GM23248 (cell line): ENCODE measurements around the gene LMBR1L. TPM values are rescaled to one million over a fixed set of nuclear protein-coding genes. Genes with fewer than 3 reads are reported as not detected.
A peak's percentile ranks its signal among the peaks of the same experiment; 100 is the strongest.

ENCODE experiments used
- DNase-seq: peaks from one replicate; pipeline ENCODE4 v3.0.0-alpha.2; 2015
- H2AFZ ChIP-seq: fragments of 200-600 bp; sonication (generic); 2 replicates; pipeline ENCODE4 v1.6.1; 2016; ENCODE audit warnings: antibody characterized with exemption
- H3F3A ChIP-seq: fragments of 200-600 bp; sonication (generic); 2 replicates; pipeline ENCODE4 v1.6.1; 2016; ENCODE audit warnings: mild to moderate bottlenecking, antibody characterized with exemption, mixed run types; ENCODE audit not compliant: insufficient read depth
- H3K27ac ChIP-seq: fragments of 200-600 bp; sonication (generic); 2 replicates; pipeline ENCODE4 v1.5.1; 2016; ENCODE audit warnings: mild to moderate bottlenecking
- H3K27me3 ChIP-seq: fragments of 200-600 bp; sonication (generic); replicated peaks from 2 replicates; pipeline ENCODE4 v1.6.1; 2016; ENCODE audit warnings: mild to moderate bottlenecking; ENCODE audit not compliant: insufficient read depth
- H3K36me3 ChIP-seq: fragments of 200-600 bp; sonication (generic); 2 replicates; pipeline ENCODE4 v1.6.1; 2016; ENCODE audit warnings: low read depth, mild to moderate bottlenecking
- H3K4me1 ChIP-seq: fragments of 200-600 bp; sonication (generic); 2 replicates; pipeline ENCODE4 v1.6.1; 2016; ENCODE audit warnings: mild to moderate bottlenecking; ENCODE audit not compliant: insufficient read depth
- H3K4me2 ChIP-seq: fragments of 200-600 bp; sonication (generic); one replicate; pipeline ENCODE4 v1.6.1; 2016; ENCODE audit warnings: mild to moderate bottlenecking; ENCODE audit not compliant: unreplicated experiment
- H3K4me3 ChIP-seq: fragments of 200-600 bp; sonication (generic); 2 replicates; pipeline ENCODE4 v1.5.1; 2016; ENCODE audit warnings: mild to moderate bottlenecking
- H3K79me2 ChIP-seq: fragments of 200-600 bp; sonication (generic); 2 replicates; pipeline ENCODE4 v1.6.1; 2016; ENCODE audit warnings: mild to moderate bottlenecking; ENCODE audit not compliant: insufficient read depth
- H3K9ac ChIP-seq: fragments of 200-600 bp; sonication (generic); 2 replicates; pipeline ENCODE4 v1.6.1; 2016; ENCODE audit warnings: mild to moderate bottlenecking
- H3K9me2 ChIP-seq: fragments of 200-600 bp; sonication (generic); 2 replicates; pipeline ENCODE4 v1.6.1; 2016; ENCODE audit warnings: mixed run types, mild to moderate bottlenecking, moderate library complexity; ENCODE audit not compliant: insufficient read depth
- H3K9me3 ChIP-seq: fragments of 200-600 bp; sonication (generic); one replicate; pipeline ENCODE4 v1.6.1; 2017; ENCODE audit warnings: low read depth
- H4K20me1 ChIP-seq: fragments of 200-600 bp; sonication (generic); 2 replicates; pipeline ENCODE4 v1.6.0; 2016; ENCODE audit not compliant: insufficient read depth
- EZH2 ChIP-seq: fragments of 200-600 bp; sonication (generic); IDR thresholded peaks from 2 replicates; pipeline ENCODE4 v1.6.1; 2018; ENCODE audit warnings: antibody characterized with exemption, mild to moderate bottlenecking; ENCODE audit not compliant: insufficient read depth, poor library complexity, severe bottlenecking
- EZH2phosphoT487 ChIP-seq: fragments of 200-600 bp; sonication (generic); IDR thresholded peaks from 2 replicates; pipeline ENCODE4 v1.6.1; 2018; ENCODE audit warnings: antibody characterized with exemption, moderate library complexity, mild to moderate bottlenecking, low read depth; ENCODE audit not compliant: insufficient read depth
- WGBS, 2 experiments: methylation state at CpG; one replicate each; pipeline ENCODE4 v1.1.6; 2015 to 2017; ENCODE audit warnings: low lambda C conversion rate in 2 of 2, low coverage in 1 of 2; ENCODE audit errors: missing lambda C conversion rate in 2 of 2; 5-methylcytosine and 5-hydroxymethylcytosine counted together
- in situ Hi-C: fragments of 300-500 bp; cut with MboI; formaldehyde crosslinking; loops from 2 replicates; pipeline ENCODE4 v1.15.0; 2020
- polyA plus RNA-seq: library from polyadenylated mRNA; unstranded; fragments of >200 nt; fragmentation: Nextera tagmentation; extraction: Ambion mirVana; gene quantifications from 2 replicates; pipeline ENCODE4 v1.2.1, GENCODE V29; 2016
- total RNA-seq: library from RNA; depleted of rRNA; stranded (reverse); fragments of >200 nt; shearing (Covaris generic); gene quantifications from 2 replicates; pipeline ENCODE4 v1.2.3, GENCODE V29; 2014

LMBR1L gene
- total and polyA plus RNA-seq, 2 experiments from 2014 or later, result 31.6 to 62.9 TPM

DNA sequence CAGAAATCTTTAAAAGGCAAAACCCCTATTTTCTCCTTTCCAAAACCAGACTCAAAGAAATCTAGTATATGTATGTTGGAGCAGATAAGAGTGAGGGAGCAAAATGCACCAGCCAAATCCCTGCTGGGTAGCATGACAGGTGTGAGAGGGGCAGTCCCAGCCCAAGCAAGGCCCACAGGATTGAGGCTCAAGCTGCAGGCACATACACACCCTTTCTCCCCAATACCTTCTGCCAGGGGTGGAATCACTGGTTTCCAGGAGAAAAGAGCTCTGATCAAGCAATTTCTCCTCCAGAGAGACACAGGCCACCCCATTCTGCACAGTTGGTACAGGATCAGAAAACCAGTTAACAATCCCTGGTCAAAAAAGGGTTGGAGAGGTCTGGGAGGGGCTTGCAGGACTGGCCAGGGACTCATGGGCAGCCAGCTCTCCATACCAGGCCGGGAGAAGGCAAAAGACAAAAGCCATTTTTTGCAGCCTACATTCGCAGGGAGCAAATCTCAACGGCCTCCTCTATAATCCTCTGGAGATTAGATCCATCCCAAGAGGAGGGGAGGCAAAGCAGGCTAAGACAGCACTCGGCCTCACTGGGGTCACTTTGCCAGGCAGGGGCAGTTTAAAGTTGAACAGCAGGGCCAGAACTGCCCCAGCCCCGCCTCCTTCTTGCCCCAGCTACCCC, 52.1 kb downstream of the LMBR1L start:
- 3% methylated on average over 5 of the region's 5 CpGs for WGBS, 2 experiments
- Histone ChIP-seq H3K27ac (peak overlapping the region; percentile 89), H3K27me3 (no peaks in the 10 kb centered on the region), H3K4me2 (peak overlapping the region; percentile 99), H3K4me1 (peaks cover 28% of the 10 kb centered on the region), H3F3A (peaks cover 20% of the 10 kb centered on the region; the same call in 1 of the 2 replicates), H3K9ac (peak overlapping the region; percentile 95), H3K79me2 (peaks cover 83% of the 10 kb centered on the region), H3K36me3 (no peaks in the 10 kb centered on the region; the same call in 1 of the 2 replicates), H4K20me1 (peaks cover 24% of the 10 kb centered on the region), H3K9me2 (no peaks in the 10 kb centered on the region), H3K9me3 (no peaks in the 10 kb centered on the region), H2AFZ (no peak overlapping the region), H3K4me3 (peak overlapping the region; percentile 98)
- DNase-seq, result peak; percentile 27
- no peak for TF ChIP-seq EZH2
- no peak for TF ChIP-seq EZH2phosphoT487
- in situ Hi-C loops, result no loop called here

DNA sequence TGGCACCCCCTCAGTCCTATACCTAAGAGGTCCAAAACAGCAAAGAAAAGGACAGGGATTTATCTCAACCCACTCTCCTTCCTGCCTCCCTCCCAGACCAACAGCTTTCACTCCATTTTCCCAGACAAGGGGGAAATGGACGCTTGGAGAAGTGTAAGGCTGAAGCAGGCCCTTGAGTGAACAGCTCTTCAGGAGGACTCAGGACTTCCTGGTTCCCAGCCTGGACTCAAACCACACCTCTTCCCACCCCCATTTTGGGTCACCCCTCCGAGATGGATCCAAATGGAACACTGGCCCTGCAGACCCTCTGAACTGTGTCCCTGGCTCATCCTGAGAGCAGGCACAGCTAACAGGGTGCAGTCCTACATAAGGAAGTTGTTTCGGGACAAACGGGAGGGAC, 52.8 kb downstream of the LMBR1L start:
- Histone ChIP-seq H3K27ac (peak overlapping the region; percentile 3; the same call in 1 of the 2 replicates), H3K9ac (peak overlapping the region; percentile 95), H3K9me2 (no peaks in the 10 kb centered on the region), H2AFZ (no peak overlapping the region), H3F3A (peaks cover 20% of the 10 kb centered on the region; the same call in 1 of the 2 replicates), H3K36me3 (no peaks in the 10 kb centered on the region; the same call in 1 of the 2 replicates), H3K4me3 (peak overlapping the region; percentile 98), H3K27me3 (no peaks in the 10 kb centered on the region), H3K79me2 (peaks cover 89% of the 10 kb centered on the region), H3K9me3 (no peaks in the 10 kb centered on the region), H3K4me2 (peak overlapping the region; percentile 99), H4K20me1 (peaks cover 24% of the 10 kb centered on the region), H3K4me1 (peaks cover 28% of the 10 kb centered on the region)
- peak; percentile 24 for DNase-seq
- no peak for TF ChIP-seq EZH2phosphoT487
- no peak for TF ChIP-seq EZH2
- 1 to 2% methylated on average over 4 of the region's 4 CpGs for WGBS, 2 experiments
- in situ Hi-C loops, result no loop called here

DNA sequence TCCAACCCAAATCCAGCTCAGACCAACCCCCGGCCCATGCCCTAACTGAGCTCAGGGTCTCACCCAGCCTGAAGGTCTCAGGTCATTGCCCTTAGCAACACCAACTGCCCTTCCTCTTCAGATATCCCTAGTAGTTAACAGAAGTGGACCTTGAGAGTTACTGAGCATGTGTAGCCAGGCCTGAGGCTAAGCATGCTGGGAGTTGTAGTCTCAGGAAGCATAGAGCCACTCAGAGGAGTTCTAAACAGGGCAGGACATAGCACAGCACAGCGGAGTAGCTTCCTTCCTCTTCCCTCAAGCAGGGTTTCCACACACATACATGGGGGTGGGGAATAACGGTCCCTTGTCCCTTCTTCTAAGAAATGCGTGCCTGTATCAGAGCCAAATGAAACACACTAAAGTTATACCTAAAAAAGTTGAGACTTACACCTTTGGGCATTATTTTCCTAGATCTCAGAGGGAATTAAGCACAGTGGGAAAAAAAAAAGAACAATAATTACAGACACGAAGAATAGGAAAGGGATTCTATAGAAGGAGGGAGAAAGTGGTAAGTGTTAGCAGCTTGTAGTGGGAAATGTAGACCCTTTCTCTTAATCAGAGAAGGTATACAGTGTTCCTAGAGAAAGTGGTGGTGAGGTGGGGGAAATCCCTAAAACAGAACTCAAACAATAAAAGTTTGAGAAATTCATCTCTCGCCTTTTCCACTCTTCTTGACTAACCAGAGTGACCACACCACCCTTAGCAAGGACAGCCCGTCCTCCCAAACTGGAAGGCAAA, 54.5 kb downstream of the LMBR1L start:
- no peak overlapping the region for H2AFZ ChIP-seq
- no peaks in the 10 kb centered on the region for H3K9me3 ChIP-seq
- H3K9me2 ChIP-seq, result no peaks in the 10 kb centered on the region
- peaks cover 24% of the 10 kb centered on the region for H4K20me1 ChIP-seq
- H3K4me1 ChIP-seq, result peaks cover 28% of the 10 kb centered on the region
- 37 to 43% methylated on average over 7 of the region's 7 CpGs for WGBS, 2 experiments
- peak overlapping the region; percentile 36 for H3K27ac ChIP-seq
- peak; percentile 87 for DNase-seq
- no peaks in the 10 kb centered on the region for H3K27me3 ChIP-seq
- TF ChIP-seq EZH2phosphoT487 (no peak), EZH2 (no peak)
- peaks cover 96% of the 10 kb centered on the region for H3K79me2 ChIP-seq
- in situ Hi-C loops, result no loop called here
- H3K36me3 ChIP-seq, result no peaks in the 10 kb centered on the region; the same call in 1 of the 2 replicates
- peak overlapping the region; percentile 95 for H3K9ac ChIP-seq
- H3K4me3 ChIP-seq, result peak overlapping the region; percentile 98
- peak overlapping the region; percentile 99 for H3K4me2 ChIP-seq
- peaks cover 20% of the 10 kb centered on the region; the same call in 1 of the 2 replicates for H3F3A ChIP-seq

DNA sequence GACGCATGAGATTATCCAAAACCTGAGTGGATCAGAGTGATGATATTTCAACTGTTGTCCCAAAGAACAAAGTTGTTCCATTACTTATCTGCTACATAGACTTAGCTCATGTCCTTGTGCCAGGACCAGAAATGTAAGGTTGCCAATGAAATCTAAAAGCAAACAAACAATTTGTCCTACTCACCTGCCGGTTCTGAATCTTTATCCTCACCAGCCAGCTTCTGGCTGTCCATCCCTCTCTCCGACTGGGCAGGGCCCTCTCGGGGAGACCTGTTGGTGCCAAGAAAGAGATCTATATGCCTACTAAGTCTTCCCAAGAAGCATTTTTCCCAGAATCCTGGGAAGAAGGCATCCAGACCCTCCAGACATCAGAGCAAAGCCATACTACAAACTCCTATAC, 55.6 kb downstream of the LMBR1L start:
- peaks cover 98% of the 10 kb centered on the region for H3K79me2 ChIP-seq
- H3K27ac ChIP-seq, result no peak overlapping the region
- no peaks in the 10 kb centered on the region for H3K27me3 ChIP-seq
- H2AFZ ChIP-seq, result no peak overlapping the region
- H3K9ac ChIP-seq, result peak overlapping the region; percentile 9; the same call in 1 of the 2 replicates
- peaks cover 20% of the 10 kb centered on the region; the same call in 1 of the 2 replicates for H3F3A ChIP-seq
- H3K36me3 ChIP-seq, result peaks cover 6% of the 10 kb centered on the region; the same call in 1 of the 2 replicates
- 61 to 65% methylated on average over 4 of the region's 4 CpGs for WGBS, 2 experiments
- H3K4me1 ChIP-seq, result peaks cover 28% of the 10 kb centered on the region
- no peak overlapping the region for H3K4me2 ChIP-seq
- H3K4me3 ChIP-seq, result no peak overlapping the region
- peaks cover 24% of the 10 kb centered on the region for H4K20me1 ChIP-seq
- in situ Hi-C loops, result no loop called here
- H3K9me3 ChIP-seq, result no peaks in the 10 kb centered on the region
- H3K9me2 ChIP-seq, result no peaks in the 10 kb centered on the region
- TF ChIP-seq EZH2phosphoT487 (no peak), EZH2 (no peak)
- DNase-seq, result no peak
